GM12864 (cell line): ENCODE measurements around the gene RASSF7.

Experiments used
- DNase-seq: peaks from one replicate; pipeline ENCODE4 v3.0.0-alpha.2; 2011; ENCODE audit warnings: low read depth
- H3K4me3 ChIP-seq: 2 replicates; pipeline ENCODE4 v1.5.1; 2011; ENCODE audit warnings: mild to moderate bottlenecking, low read depth, low read length, control low read depth
- TF ChIP-seq, protein P1 (sequence below): IDR thresholded peaks from 2 replicates; pipeline ENCODE4 v1.5.1; 2011; ENCODE audit warnings: low read depth, mild to moderate bottlenecking, moderate library complexity, low read length, control low read depth, inconsistent platforms; ENCODE audit errors: missing control alignments

RASSF7 gene

DNA sequence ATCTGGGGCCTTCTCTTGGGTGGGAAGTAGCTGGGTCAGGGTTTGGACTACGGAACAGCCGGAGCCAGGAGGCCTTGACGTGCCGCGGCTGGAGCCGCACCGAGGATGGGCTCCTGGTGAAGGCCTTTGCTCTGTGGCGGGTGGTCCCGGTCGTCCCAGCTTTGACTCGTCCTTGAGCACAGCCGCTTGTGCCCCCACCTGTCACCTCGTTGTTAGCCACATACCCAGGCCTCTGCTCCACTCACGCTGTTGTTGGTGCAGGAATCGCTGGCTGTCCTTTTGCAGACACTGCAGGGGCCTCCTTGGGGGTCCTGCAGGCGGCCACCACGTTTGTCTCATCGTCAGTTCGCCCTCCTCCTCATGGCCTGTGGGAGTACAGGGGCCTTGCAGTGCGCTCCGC, 32.6 kb downstream of the RASSF7 start:
- DNase-seq = no peak
- no peak overlapping the region for H3K4me3 ChIP-seq
- TF ChIP-seq, protein P1, sequence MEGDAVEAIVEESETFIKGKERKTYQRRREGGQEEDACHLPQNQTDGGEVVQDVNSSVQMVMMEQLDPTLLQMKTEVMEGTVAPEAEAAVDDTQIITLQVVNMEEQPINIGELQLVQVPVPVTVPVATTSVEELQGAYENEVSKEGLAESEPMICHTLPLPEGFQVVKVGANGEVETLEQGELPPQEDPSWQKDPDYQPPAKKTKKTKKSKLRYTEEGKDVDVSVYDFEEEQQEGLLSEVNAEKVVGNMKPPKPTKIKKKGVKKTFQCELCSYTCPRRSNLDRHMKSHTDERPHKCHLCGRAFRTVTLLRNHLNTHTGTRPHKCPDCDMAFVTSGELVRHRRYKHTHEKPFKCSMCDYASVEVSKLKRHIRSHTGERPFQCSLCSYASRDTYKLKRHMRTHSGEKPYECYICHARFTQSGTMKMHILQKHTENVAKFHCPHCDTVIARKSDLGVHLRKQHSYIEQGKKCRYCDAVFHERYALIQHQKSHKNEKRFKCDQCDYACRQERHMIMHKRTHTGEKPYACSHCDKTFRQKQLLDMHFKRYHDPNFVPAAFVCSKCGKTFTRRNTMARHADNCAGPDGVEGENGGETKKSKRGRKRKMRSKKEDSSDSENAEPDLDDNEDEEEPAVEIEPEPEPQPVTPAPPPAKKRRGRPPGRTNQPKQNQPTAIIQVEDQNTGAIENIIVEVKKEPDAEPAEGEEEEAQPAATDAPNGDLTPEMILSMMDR = no peak

DNA sequence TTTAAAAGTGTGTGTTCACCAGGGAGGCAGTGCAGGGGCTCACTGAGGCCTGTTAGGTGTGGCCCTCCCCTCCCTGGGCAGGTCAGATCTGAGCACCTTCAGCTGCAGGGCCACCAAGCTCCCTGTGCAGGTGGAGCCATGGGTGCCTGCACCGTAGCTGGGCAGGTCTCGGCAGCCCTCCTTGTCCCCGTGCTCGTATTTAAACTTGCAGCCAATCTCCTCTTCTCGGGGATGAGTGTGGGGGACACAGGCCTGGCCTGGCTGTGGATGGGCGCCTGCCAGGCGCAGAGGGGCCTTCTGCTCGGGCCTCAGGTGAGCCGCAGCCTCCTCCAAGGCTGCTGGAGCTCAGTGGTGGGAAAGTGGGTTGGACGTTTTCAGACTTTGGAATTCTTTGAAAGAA, 34.6 kb downstream of the RASSF7 start:
- DNase-seq = no peak
- TF ChIP-seq, protein P1 = no peak
- no peak overlapping the region for H3K4me3 ChIP-seq

DNA sequence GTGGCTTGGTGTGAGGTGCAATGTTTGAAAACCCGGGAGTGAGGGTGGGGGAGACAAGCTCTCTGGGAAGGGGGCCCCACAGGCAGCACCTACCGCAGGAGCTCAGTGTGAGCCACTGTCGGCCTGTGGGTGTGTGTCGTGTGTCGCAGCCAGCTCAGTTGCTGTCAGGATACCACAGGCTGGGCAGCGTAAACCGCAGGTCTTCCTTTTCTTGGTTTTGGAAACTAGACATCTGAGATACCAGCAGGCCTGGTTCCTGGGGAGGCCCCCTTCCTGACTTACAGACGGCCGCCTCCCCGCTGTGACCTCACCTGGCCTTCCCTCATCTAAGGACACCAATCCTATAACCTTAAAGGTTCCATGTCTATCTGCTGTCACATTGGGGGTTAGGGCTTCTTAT, 35.6 kb downstream of the RASSF7 start:
- TF ChIP-seq, protein P1 = no peak

DNA sequence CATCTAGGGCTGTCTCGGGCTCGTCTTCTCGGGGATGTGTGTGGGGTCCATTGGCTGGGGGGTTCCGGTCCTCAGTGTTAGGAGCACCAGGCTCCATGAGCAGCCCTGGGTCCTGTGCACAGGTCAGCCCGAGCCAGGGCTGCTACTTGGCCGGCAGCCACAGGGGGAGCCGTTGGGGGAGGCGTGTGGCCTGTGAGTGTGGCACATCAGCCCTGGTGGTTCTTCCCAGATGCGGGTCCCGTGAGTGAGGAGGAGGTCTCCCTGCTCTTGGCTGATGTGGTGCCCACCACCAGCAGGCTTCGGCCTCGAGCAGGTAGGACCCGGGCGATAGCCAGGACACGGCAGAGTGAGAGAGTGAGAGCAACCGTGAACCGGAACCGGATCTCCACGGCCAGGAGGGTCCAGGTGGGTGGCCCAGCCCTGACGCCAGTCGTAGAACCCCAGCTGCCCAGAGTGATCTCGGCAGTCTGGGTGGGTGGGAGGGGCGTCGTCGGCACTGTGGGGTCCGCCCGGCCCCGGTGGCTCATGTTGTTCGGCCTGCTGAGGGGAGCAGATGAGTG, 36.5 kb downstream of the RASSF7 start:
- TF ChIP-seq, protein P1 = peak; percentile 46
- DNase-seq = no peak
- no peak overlapping the region for H3K4me3 ChIP-seq

More for the DNA sequence above, 35.6 kb downstream of the RASSF7 start:
- H3K4me3 ChIP-seq = no peak overlapping the region
- no peak for DNase-seq

DNA sequence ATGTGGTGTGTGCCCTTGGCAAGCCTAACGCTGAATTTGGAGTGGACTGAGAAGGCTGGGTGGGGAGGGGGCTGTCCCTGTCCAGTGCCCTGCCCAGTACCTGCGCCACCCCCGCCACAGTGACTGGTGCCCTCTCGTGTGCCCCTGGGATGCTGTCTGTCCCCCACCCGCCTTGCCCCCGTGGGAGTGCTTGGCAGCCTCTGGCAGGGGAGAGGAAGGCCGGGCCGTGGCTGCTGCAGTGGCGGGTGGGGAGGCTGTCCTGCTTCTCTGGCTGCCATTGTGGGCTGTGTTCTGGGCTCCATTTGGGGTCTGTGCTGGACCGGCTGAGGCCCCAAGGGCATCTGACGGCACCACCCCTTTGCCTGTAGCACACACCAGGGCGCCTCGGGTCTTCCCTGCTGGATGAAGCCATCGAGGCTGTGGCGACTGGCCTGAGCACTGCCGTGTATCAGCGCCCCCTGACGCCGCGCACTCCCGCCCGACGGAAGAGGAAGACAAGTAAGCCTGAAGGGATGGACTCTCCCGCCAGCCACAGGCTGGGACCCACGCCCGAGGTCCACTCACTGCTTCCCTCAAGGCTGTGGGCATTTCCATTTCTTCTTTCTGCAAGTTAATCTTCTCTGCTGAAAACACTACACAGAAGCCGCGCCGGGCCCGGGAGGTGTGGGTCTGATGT, 37.4 kb downstream of the RASSF7 start:
- H3K4me3 ChIP-seq = no peak overlapping the region
- TF ChIP-seq, protein P1 = no peak
- DNase-seq = no peak

DNA sequence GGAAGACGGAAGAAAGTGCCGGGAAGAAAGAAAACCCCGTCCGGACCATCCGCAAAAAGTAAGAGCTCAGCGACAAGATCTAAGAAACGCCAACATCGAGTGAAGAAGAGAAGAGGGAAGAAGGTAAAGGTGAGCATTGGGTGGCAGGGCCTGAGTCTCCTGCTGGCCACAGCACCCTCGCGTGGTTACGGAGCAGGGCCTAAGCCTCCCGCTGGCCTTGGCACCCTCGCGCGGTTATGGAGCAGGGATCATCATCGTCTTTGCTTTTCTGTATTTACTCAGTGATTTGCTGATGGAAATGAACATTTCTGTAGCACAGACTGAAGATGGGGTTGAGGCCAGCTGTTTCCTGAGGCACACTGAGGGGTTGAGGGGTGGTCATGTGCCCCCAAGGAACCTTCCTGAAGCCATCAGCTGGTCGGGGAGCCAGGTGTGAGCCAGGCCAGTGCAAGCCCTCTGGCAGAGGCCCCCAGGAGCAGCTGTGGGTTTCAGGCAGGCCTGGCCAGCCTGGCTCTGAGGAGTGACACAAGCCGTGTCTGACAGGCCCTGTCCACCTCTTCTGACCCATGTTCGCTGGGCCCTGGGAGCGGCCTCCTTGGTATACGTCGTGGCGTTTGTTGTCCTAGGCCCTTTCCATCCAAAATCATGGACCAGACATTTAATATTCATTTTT, 40.9 kb downstream of the RASSF7 start:
- TF ChIP-seq, protein P1 = no peak
- no peak overlapping the region for H3K4me3 ChIP-seq
- no peak for DNase-seq
